ENCODE results near the gene FAR2. TPM values are rescaled to one million over a fixed set of nuclear protein-coding genes. Genes with fewer than 3 reads are reported as not detected.

Gene FAR2
- total RNA-seq, 1 experiment from 2014 or later: 22.1 TPM

DNA sequence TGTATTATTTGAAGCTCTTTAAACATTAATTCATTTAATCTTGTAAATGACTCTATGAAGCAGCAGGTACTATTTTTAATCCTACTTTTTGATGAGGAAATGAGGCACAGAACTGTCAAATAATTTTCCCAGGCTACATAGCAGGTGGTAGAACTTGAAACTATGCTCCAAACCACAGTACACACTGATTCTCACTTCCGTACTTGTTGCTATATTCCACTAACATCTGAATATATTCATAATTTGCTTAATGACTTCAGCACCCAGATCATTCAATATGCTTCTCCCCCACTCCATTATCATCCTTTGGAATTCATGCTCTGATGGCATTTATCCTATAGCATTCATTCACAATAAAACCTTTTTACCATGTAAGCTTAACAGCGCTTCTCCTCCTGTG is 227.0 kb downstream of the FAR2 start:
- Histone ChIP-seq H3K23ac (ENCODE audit: insufficient read length, low read depth, low read length) (no peak overlapping the region), H3K9me3 (ENCODE audit: control insufficient read depth, low read depth, low read length) (no peaks in the 10 kb centered on the region), H2BK120ac (ENCODE audit: low read depth, low read length, poor library complexity, severe bottlenecking) (no peak overlapping the region), H3K79me1 (ENCODE audit: insufficient read depth, low read depth, low read length, poor library complexity, severe bottlenecking) (peaks cover 2% of the 10 kb centered on the region), H4K8ac (replicated peaks; ENCODE audit: insufficient read length, low read depth, low read length) (no peak overlapping the region), H3K56ac (ENCODE audit: insufficient read length, low read depth, low read length) (no peak overlapping the region), H4K20me1 (ENCODE audit: control insufficient read depth, insufficient read depth, insufficient read length) (no peaks in the 10 kb centered on the region), H4K5ac (ENCODE audit: insufficient read length, low read depth, low read length) (no peak overlapping the region), H4K91ac (ENCODE audit: insufficient read length, low read depth, low read length) (no peak overlapping the region), H3K18ac (ENCODE audit: insufficient read length, low read depth, low read length) (no peak overlapping the region), H3K27me3 (ENCODE audit: insufficient read depth, low read length) (no peaks in the 10 kb centered on the region), H3K4me1 (ENCODE audit: insufficient read depth, low read length) (no peaks in the 10 kb centered on the region), H3K4ac (ENCODE audit: low read depth, low read length) (no peak overlapping the region), H3K79me2 (ENCODE audit: insufficient read depth, low read length) (peaks cover 2% of the 10 kb centered on the region; the same call in 1 of the 2 replicates), H3K4me2 (ENCODE audit: insufficient read depth, insufficient read length, low read length) (no peak overlapping the region), H2BK15ac (ENCODE audit: low read depth, low read length) (no peak overlapping the region), H2AK5ac (ENCODE audit: insufficient read length, low read length) (no peak overlapping the region), H2BK20ac (ENCODE audit: low read depth, low read length, poor library complexity, severe bottlenecking) (no peak overlapping the region), H2BK12ac (ENCODE audit: insufficient read length, low read depth, low read length) (no peak overlapping the region), H3K27ac (ENCODE audit: insufficient read length, low read depth, low read length) (no peak overlapping the region), H3K9ac (ENCODE audit: extremely low read depth, insufficient read length, low read length) (no peak overlapping the region), H3K14ac (ENCODE audit: insufficient read depth, low read length) (no peak overlapping the region), H2AFZ (ENCODE audit: low read length) (no peak overlapping the region), H3K23me2 (ENCODE audit: insufficient read length, low read depth, low read length, poor library complexity, severe bottlenecking) (no peaks in the 10 kb centered on the region), H2BK5ac (ENCODE audit: insufficient read length, low read length) (no peak overlapping the region), H3T11ph (ENCODE audit: low read length) (no peak overlapping the region)
- peaks cover 7 to 11% of the 10 kb centered on the region in 2 experiments for H3K4me1 Mint-ChIP-seq
- WGBS (ENCODE audit: extremely low coverage, insufficient read length, low lambda C conversion rate): no CpG with 5 or more reads among the region's 2 CpGs
- TF ChIP-seq, protein P1, sequence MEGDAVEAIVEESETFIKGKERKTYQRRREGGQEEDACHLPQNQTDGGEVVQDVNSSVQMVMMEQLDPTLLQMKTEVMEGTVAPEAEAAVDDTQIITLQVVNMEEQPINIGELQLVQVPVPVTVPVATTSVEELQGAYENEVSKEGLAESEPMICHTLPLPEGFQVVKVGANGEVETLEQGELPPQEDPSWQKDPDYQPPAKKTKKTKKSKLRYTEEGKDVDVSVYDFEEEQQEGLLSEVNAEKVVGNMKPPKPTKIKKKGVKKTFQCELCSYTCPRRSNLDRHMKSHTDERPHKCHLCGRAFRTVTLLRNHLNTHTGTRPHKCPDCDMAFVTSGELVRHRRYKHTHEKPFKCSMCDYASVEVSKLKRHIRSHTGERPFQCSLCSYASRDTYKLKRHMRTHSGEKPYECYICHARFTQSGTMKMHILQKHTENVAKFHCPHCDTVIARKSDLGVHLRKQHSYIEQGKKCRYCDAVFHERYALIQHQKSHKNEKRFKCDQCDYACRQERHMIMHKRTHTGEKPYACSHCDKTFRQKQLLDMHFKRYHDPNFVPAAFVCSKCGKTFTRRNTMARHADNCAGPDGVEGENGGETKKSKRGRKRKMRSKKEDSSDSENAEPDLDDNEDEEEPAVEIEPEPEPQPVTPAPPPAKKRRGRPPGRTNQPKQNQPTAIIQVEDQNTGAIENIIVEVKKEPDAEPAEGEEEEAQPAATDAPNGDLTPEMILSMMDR (conservative IDR thresholded peaks at IDR 0.05): no peak
- H3K27me3 Mint-ChIP-seq (ENCODE audit: low read depth): no peaks in the 10 kb centered on the region
- no peak for DNase-seq
- no peak overlapping the region for H3K4me3 Mint-ChIP-seq
- no peak overlapping the region for H3K27ac Mint-ChIP-seq
- H3K9me3 Mint-ChIP-seq: no peaks in the 10 kb centered on the region
- H3K36me3 Mint-ChIP-seq (ENCODE audit: insufficient read depth in 1 of 3, low read depth in 3 of 3): peaks cover 3 to 6% (median 3%) of the 10 kb centered on the region in 3 experiments; a peak in 5 of 7 replicates
